ENCODE measurements around the gene KLB. TPM values are rescaled to one million over a fixed set of nuclear protein-coding genes. Genes with fewer than 3 reads are reported as not detected.

Gene KLB
- polyA plus RNA-seq, 3 donors = not detected

- H3K27me3 Mint-ChIP-seq (ENCODE audit: low read depth in 3 of 3) = peaks cover 3 to 12% (median 9%) of the 10 kb centered on the region in 3 donors
- peaks cover 11 to 17% of the 10 kb centered on the region in 2 donors for H3K9me3 ChIP-seq (replicated peaks in 1 of 2; ENCODE audit: control insufficient read depth in 1 of 2, insufficient read depth in 1 of 2, low read length in 2 of 2)
- no peaks in the 10 kb centered on the region for H3K4me1 Mint-ChIP-seq
- no peaks in the 10 kb centered on the region for H3K27me3 ChIP-seq (ENCODE audit: control insufficient read depth in 2 of 2, insufficient read depth in 2 of 2, low read length in 2 of 2)
- no peak overlapping the region for H3K27ac ChIP-seq (ENCODE audit: low read depth in 1 of 2, low read length in 2 of 2)
- WGBS (ENCODE audit: insufficient coverage) = 100% methylated on average over 1 of the region's 4 CpGs
- no peak overlapping the region for H2AFZ ChIP-seq (ENCODE audit: insufficient read depth, low read depth, low read length, poor library complexity, severe bottlenecking)
- H3K4me3 Mint-ChIP-seq = no peak overlapping the region
- no peaks in the 10 kb centered on the region for H3K36me3 ChIP-seq (replicated peaks in 1 of 2; ENCODE audit: control insufficient read depth in 1 of 2, insufficient read depth in 2 of 2, low read length in 2 of 2)
- peaks cover 21 to 35% (median 25%) of the 10 kb centered on the region in 7 donors for H3K9me3 Mint-ChIP-seq
- H3K4me3 ChIP-seq (replicated peaks in 1 of 3; ENCODE audit: low read depth in 2 of 3, low read length in 3 of 3) = no peak overlapping the region
- H4K20me1 ChIP-seq (ENCODE audit: insufficient read depth, low read length) = no peaks in the 10 kb centered on the region
- no peaks in the 10 kb centered on the region for H3K4me1 ChIP-seq (ENCODE audit: control insufficient read depth in 1 of 2, insufficient read depth in 2 of 2, low read length in 2 of 2)
- no peak overlapping the region for H3K9ac ChIP-seq (ENCODE audit: insufficient read depth, low read length, poor library complexity, severe bottlenecking)
- no peak for DNase-seq
- H3K27ac Mint-ChIP-seq = no peak overlapping the region
- intact Hi-C loops (cut with micrococcal nuclease) = loop anchor here in 1 of 2 donors (10.0 kb wide), 1 partner anchor 69 kb away; no protein-coding TSS in a partner anchor
- H3K4me2 ChIP-seq (replicated peaks; ENCODE audit: extremely low read depth, low read length, poor library complexity, severe bottlenecking) = no peak overlapping the region
- no peak for TF ChIP-seq CTCF (IDR thresholded peaks at IDR 0.05)
- no peaks in the 10 kb centered on the region for H3K79me2 ChIP-seq (ENCODE audit: insufficient read depth, low read length)
- H3K36me3 Mint-ChIP-seq = no peaks in the 10 kb centered on the region
These were observed 31.3 kb upstream of the KLB start for GRCh38 chr4:39375478-39375877.

GRCh38 chr4:39383690-39384089 lies 23.0 kb upstream of the KLB start:
- H3K9me3 Mint-ChIP-seq = peaks cover 6 to 15% (median 7%) of the 10 kb centered on the region in 7 donors
- TF ChIP-seq CTCF (IDR thresholded peaks at IDR 0.05) = no peak
- no peak overlapping the region for H2AFZ ChIP-seq (ENCODE audit: insufficient read depth, low read depth, low read length, poor library complexity, severe bottlenecking)
- H3K4me3 Mint-ChIP-seq = no peak overlapping the region
- H3K4me3 ChIP-seq (replicated peaks in 1 of 3; ENCODE audit: low read depth in 2 of 3, low read length in 3 of 3) = no peak overlapping the region
- no peaks in the 10 kb centered on the region for H4K20me1 ChIP-seq (ENCODE audit: insufficient read depth, low read length)
- H3K79me2 ChIP-seq (ENCODE audit: insufficient read depth, low read length) = no peaks in the 10 kb centered on the region
- H3K9ac ChIP-seq (ENCODE audit: insufficient read depth, low read length, poor library complexity, severe bottlenecking) = no peak overlapping the region
- no peaks in the 10 kb centered on the region for H3K36me3 ChIP-seq (replicated peaks in 1 of 2; ENCODE audit: control insufficient read depth in 1 of 2, insufficient read depth in 2 of 2, low read length in 2 of 2)
- H3K4me2 ChIP-seq (replicated peaks; ENCODE audit: extremely low read depth, low read length, poor library complexity, severe bottlenecking) = no peak overlapping the region
- H3K36me3 Mint-ChIP-seq = no peaks in the 10 kb centered on the region
- DNase-seq = no peak
- intact Hi-C loops (cut with micrococcal nuclease) = no loop called here
- no peaks in the 10 kb centered on the region for H3K4me1 ChIP-seq (ENCODE audit: control insufficient read depth in 1 of 2, insufficient read depth in 2 of 2, low read length in 2 of 2)
- H3K27me3 Mint-ChIP-seq (ENCODE audit: low read depth in 3 of 3) = peaks cover 0 to 4% (median 2%) of the 10 kb centered on the region in 3 donors
- peaks cover 0 to under 1% of the 10 kb centered on the region in 2 donors for H3K9me3 ChIP-seq (replicated peaks in 1 of 2; ENCODE audit: control insufficient read depth in 1 of 2, insufficient read depth in 1 of 2, low read length in 2 of 2)
- H3K4me1 Mint-ChIP-seq = no peaks in the 10 kb centered on the region
- H3K27ac ChIP-seq (ENCODE audit: low read depth in 1 of 2, low read length in 2 of 2) = no peak overlapping the region
- WGBS (ENCODE audit: insufficient coverage) = 100% methylated on average over 1 of the region's 1 CpG
- H3K27me3 ChIP-seq (ENCODE audit: control insufficient read depth in 2 of 2, insufficient read depth in 2 of 2, low read length in 2 of 2) = no peaks in the 10 kb centered on the region
- no peak overlapping the region for H3K27ac Mint-ChIP-seq
